HepG2 (cell line): ENCODE measurements around the gene NPBWR2. TPM values are rescaled to one million over a fixed set of nuclear protein-coding genes. Genes with fewer than 3 reads are reported as not detected.
A peak's percentile ranks its signal among the peaks of the same experiment; 100 is the strongest.

ENCODE experiments used
- AKAP8 ChIP-seq: sonication (generic); formaldehyde crosslinking; IDR thresholded peaks from 2 replicates; pipeline ENCODE4 v1.5.1; 2020; ENCODE audit warnings: mild to moderate bottlenecking, missing genetic modification reagents
- DMTF1 ChIP-seq: sonication (generic); formaldehyde crosslinking; IDR thresholded peaks from 2 replicates; pipeline ENCODE4 v1.4.0; 2020; ENCODE audit warnings: mild to moderate bottlenecking, missing genetic modification reagents
- DNMT3B ChIP-seq: conservative IDR thresholded peaks from 2 replicates; pipeline ENCODE4 v1.6.1; 2016; ENCODE audit warnings: missing biosample characterization, control low read depth
- FOXA3 ChIP-seq: IDR thresholded peaks from 2 replicates; pipeline ENCODE4 v1.6.1; 2016; ENCODE audit warnings: missing genetic modification reagents, missing compliant biosample characterization
- FOXK1 ChIP-seq: sonication (generic); formaldehyde crosslinking; IDR thresholded peaks from 2 replicates; pipeline ENCODE4 v1.4.0; 2020; ENCODE audit warnings: low read depth, missing genetic modification reagents, borderline replicate concordance
- FOXK2 ChIP-seq: fragments of 450-650 bp; IDR thresholded peaks from 2 replicates; pipeline ENCODE4 v1.6.1; 2016
- GZF1 ChIP-seq: sonication (generic); formaldehyde crosslinking; IDR thresholded peaks from 2 replicates; pipeline ENCODE4 v1.5.1; 2020; ENCODE audit warnings: mild to moderate bottlenecking, missing genetic modification reagents
- HMGXB4 ChIP-seq, 2 experiments: sonication (generic) in 1 of 2; formaldehyde crosslinking in 1 of 2; IDR thresholded peaks; 2 replicates each; pipeline versions ENCODE4 v1.4.0 to v1.6.1; 2018 to 2020; ENCODE audit warnings: missing genetic modification reagents in 2 of 2, borderline replicate concordance in 1 of 2, low read depth in 1 of 2, mild to moderate bottlenecking in 1 of 2, missing biosample characterization in 1 of 2
- HNRNPL ChIP-seq: fragments of 200-400 bp; formaldehyde crosslinking; IDR thresholded peaks from 2 replicates; pipeline ENCODE4 v1.6.1; 2017; ENCODE audit warnings: mild to moderate bottlenecking, low read depth, low read length
- MIER3 ChIP-seq: IDR thresholded peaks from 2 replicates; pipeline ENCODE4 v1.6.1; 2016; ENCODE audit warnings: missing compliant biosample characterization, borderline replicate concordance
- NFKBIZ ChIP-seq: IDR thresholded peaks from 2 replicates; pipeline ENCODE4 v1.6.1; 2018; ENCODE audit warnings: missing genetic modification reagents, missing compliant biosample characterization
- POGZ ChIP-seq: sonication (generic); formaldehyde crosslinking; IDR thresholded peaks from 2 replicates; pipeline ENCODE4 v1.4.0; 2020; ENCODE audit warnings: mild to moderate bottlenecking, missing genetic modification reagents
- SOX5 ChIP-seq: IDR thresholded peaks from 2 replicates; pipeline ENCODE4 v1.6.1; 2016; ENCODE audit warnings: borderline replicate concordance
- TARDBP ChIP-seq: sonication (generic); formaldehyde crosslinking; IDR thresholded peaks from 2 replicates; pipeline ENCODE4 v1.8.0; 2022; ENCODE audit warnings: mild to moderate bottlenecking, missing genetic modification reagents
- THAP11 ChIP-seq: IDR thresholded peaks from 2 replicates; pipeline ENCODE4 v1.6.1; 2016; ENCODE audit warnings: missing biosample characterization, missing genetic modification reagents
- ZBTB10 ChIP-seq: sonication (generic); formaldehyde crosslinking; IDR thresholded peaks from 2 replicates; pipeline ENCODE4 v1.4.0; 2020; ENCODE audit warnings: missing genetic modification reagents, borderline replicate concordance
- ZBTB38 ChIP-seq: sonication (generic); formaldehyde crosslinking; IDR thresholded peaks from 2 replicates; pipeline ENCODE4 v1.5.1; 2020; ENCODE audit warnings: mild to moderate bottlenecking, missing genetic modification reagents
- ZFP91 ChIP-seq: sonication (generic); formaldehyde crosslinking; IDR thresholded peaks from 2 replicates; pipeline ENCODE4 v1.9.0; 2022; ENCODE audit warnings: missing genetic modification reagents, mild to moderate bottlenecking, borderline replicate concordance
- ZNF143 ChIP-seq: sonication (generic); formaldehyde crosslinking; IDR thresholded peaks from 2 replicates; pipeline ENCODE4 v1.4.0; 2020; ENCODE audit warnings: missing genetic modification reagents
- ZNF629 ChIP-seq: sonication (generic); formaldehyde crosslinking; conservative IDR thresholded peaks from 2 replicates; pipeline ENCODE4 v1.5.0; 2020; ENCODE audit warnings: missing genetic modification reagents
- ZNF773 ChIP-seq: sonication (generic); formaldehyde crosslinking; IDR thresholded peaks from 2 replicates; pipeline ENCODE4 v1.4.0; 2020; ENCODE audit warnings: missing genetic modification reagents, borderline replicate concordance
- polyA plus RNA-seq, 8 experiments: library from polyadenylated mRNA; depleted of rRNA in 3 of 8; stranded (reverse) in 7 of 8; unstranded in 1 of 8; fragments of >200 nt; fragmentation: Illumina TruSeq in 4 of 8; extraction: Trizol in 4 of 8; gene quantifications; 2 replicates each; pipeline versions ENCODE4 v1.2.1 to v1.2.3, GENCODE V29; 2011 to 2016; ENCODE audit warnings: low read depth in 4 of 8, missing spikeins in 1 of 8, mixed read lengths in 1 of 8; ENCODE audit not compliant: insufficient read depth in 1 of 8
- total RNA-seq, 5 experiments: library from RNA; depleted of rRNA; stranded (reverse); fragments of >200 nt; fragmentation: Illumina TruSeq; extraction: Trizol; gene quantifications; 2 replicates each; pipeline ENCODE4 v1.2.3, GENCODE V29; 2016; ENCODE audit warnings: low read depth in 1 of 5

Gene NPBWR2
- total and polyA plus RNA-seq, 2 of the 13 experiments (the other 11 are each of a cell fraction or from before 2014, with no cell fraction given): not detected

GRCh38 chr20:64083378-64083803 lies 24.0 kb downstream of the NPBWR2 start (continued):
- TF ChIP-seq ZBTB10 (no peak), FOXK1 (CRISPR knock-in tag) (no peak), ZNF629 (CRISPR knock-in tag) (no peak), AKAP8 (peak; percentile 37; the same call in 1 of the 2 replicates), POGZ (peak; percentile 35; the same call in 1 of the 2 replicates), HMGXB4 (CRISPR knock-in tag; IDR thresholded peaks at IDR 0.05; ENCODE audit: borderline replicate concordance in 1 of 2, low read depth in 1 of 2) (peak; percentile 71 to 79; a peak in 3 of 4 replicates), HNRNPL (0 out of 2 replicates have a peak, but pooled peaks have one; percentile 5), FOXA3 (CRISPR knock-in tag) (0 out of 2 replicates have a peak, but pooled peaks have one; percentile 5), DMTF1 (CRISPR knock-in tag) (no peak), THAP11 (peak; percentile 45; the same call in 1 of the 2 replicates), GZF1 (CRISPR knock-in tag) (no peak), FOXK2 (no peak), TARDBP (CRISPR knock-in tag) (peak; percentile 17; the same call in 1 of the 2 replicates), SOX5 (no peak; the same call in 1 of the 2 replicates), ZFP91 (CRISPR knock-in tag) (peak; percentile 56; the same call in 1 of the 2 replicates), ZNF143 (CRISPR knock-in tag) (no peak), DNMT3B (CRISPR knock-in tag) (no peak), ZNF773 (no peak), ZBTB38 (CRISPR knock-in tag) (peak; percentile 53; the same call in 1 of the 2 replicates), MIER3 (no peak), NFKBIZ (CRISPR knock-in tag) (peak; percentile 45; the same call in 1 of the 2 replicates)
